ENCODE measurements around the gene ZNF773.

- TF ChIP-seq CTCF (IDR thresholded peaks at IDR 0.05) (no peak), POLR2A (IDR thresholded peaks at IDR 0.05) (no peak)
Observed at GRCh38 chr19:57473646-57474045, 26.1 kb upstream of the ZNF773 start.
